Activated B cell treated with CpG ODN at 0.5 μM for 24 hours (primary cell): ENCODE data around the gene DSCAM. TPM values are rescaled to one million over a fixed set of nuclear protein-coding genes. Genes with fewer than 3 reads are reported as not detected.

Experiments
- ATAC-seq: fragments of 200-7000 bp; cut with Tn5 transposase; one replicate; pipeline ENCODE4 v1.10.0; 2021; ENCODE audit warnings: low read depth, mild to moderate bottlenecking, moderate library complexity
- CTCF ChIA-PET: fragments of 350-600 bp; sonication (Branson Sonifier 250); formaldehyde crosslinking; loops from one replicate; lab custom pipeline; 2021; ENCODE audit warnings: antibody characterized with exemption; lab: Charles Lee
- POLR2A ChIA-PET: fragments of 350-600 bp; sonication (Branson Sonifier 250); formaldehyde crosslinking; loops from one replicate; lab custom pipeline; 2021; ENCODE audit warnings: antibody characterized with exemption; lab: Charles Lee
- DNase-seq: peaks from one replicate; pipeline ENCODE4 v3.0.0; 2022
- H3K27ac Mint-ChIP-seq: one replicate; pipeline ENCODE4 v1.8.0; 2020; ENCODE audit warnings: mixed read lengths
- H3K27me3 Mint-ChIP-seq: one replicate; pipeline ENCODE4 v1.8.0; 2021; ENCODE audit warnings: mixed read lengths
- H3K36me3 Mint-ChIP-seq: one replicate; pipeline ENCODE4 v1.8.0; 2021; ENCODE audit warnings: low read depth, mixed read lengths
- H3K4me1 Mint-ChIP-seq: one replicate; pipeline ENCODE4 v1.8.0; 2021; ENCODE audit warnings: mixed read lengths
- H3K4me3 Mint-ChIP-seq: one replicate; pipeline ENCODE4 v1.8.0; 2020; ENCODE audit warnings: mild to moderate bottlenecking, mixed read lengths
- H3K9me3 Mint-ChIP-seq: one replicate; pipeline ENCODE4 v1.8.0; 2020; ENCODE audit warnings: mixed read lengths
- intact Hi-C: fragments of 100-400 bp; cut with micrococcal nuclease; formaldehyde crosslinking; loops from one replicate; pipeline ENCODE4 v1.15.1; 2024
- total RNA-seq: library from RNA; stranded (reverse); gene quantifications from 2 replicates; pipeline ENCODE4 v1.2.3, GENCODE V29; 2022
- TF ChIP-seq, protein P1 (sequence below): fragments of 200-600 bp; IDR thresholded peaks from one replicate; pipeline ENCODE4 v1.8.0; 2022; ENCODE audit warnings: antibody characterized with exemption, mild to moderate bottlenecking

DSCAM gene
- total RNA-seq, 1 donor from 2014 or later: not detected

DNA sequence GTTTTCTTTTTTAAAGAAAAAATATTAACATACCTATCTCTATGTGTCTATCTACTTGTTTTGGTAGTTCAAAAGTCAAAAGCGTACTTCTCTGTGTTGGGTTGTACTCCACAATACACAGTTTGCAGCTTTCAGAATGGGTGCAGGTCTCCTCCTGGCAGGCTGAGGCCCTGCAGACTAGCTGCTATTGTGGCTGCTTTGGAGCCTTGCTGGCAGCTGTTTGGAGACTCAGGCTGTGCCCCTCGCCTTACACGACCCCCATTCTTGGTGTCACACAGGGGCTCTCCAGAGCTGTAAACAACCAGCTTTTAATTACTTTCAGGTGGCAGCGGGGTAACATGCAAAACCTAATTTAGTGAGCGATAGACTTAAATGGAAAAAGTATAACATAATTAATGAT is 160.4 kb downstream of the DSCAM start:
- no peaks in the 10 kb centered on the region for H3K36me3 Mint-ChIP-seq
- no peak for ATAC-seq
- H3K27me3 Mint-ChIP-seq: no peaks in the 10 kb centered on the region
- POLR2A ChIA-PET: no interaction called here
- DNase-seq: no peak
- CTCF ChIA-PET: no interaction called here
- intact Hi-C loops: no loop called here
- H3K27ac Mint-ChIP-seq: no peak overlapping the region
- H3K9me3 Mint-ChIP-seq: peaks cover 10% of the 10 kb centered on the region
- TF ChIP-seq, protein P1, sequence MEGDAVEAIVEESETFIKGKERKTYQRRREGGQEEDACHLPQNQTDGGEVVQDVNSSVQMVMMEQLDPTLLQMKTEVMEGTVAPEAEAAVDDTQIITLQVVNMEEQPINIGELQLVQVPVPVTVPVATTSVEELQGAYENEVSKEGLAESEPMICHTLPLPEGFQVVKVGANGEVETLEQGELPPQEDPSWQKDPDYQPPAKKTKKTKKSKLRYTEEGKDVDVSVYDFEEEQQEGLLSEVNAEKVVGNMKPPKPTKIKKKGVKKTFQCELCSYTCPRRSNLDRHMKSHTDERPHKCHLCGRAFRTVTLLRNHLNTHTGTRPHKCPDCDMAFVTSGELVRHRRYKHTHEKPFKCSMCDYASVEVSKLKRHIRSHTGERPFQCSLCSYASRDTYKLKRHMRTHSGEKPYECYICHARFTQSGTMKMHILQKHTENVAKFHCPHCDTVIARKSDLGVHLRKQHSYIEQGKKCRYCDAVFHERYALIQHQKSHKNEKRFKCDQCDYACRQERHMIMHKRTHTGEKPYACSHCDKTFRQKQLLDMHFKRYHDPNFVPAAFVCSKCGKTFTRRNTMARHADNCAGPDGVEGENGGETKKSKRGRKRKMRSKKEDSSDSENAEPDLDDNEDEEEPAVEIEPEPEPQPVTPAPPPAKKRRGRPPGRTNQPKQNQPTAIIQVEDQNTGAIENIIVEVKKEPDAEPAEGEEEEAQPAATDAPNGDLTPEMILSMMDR: no peak
- H3K4me1 Mint-ChIP-seq: no peaks in the 10 kb centered on the region
- no peak overlapping the region for H3K4me3 Mint-ChIP-seq

DNA sequence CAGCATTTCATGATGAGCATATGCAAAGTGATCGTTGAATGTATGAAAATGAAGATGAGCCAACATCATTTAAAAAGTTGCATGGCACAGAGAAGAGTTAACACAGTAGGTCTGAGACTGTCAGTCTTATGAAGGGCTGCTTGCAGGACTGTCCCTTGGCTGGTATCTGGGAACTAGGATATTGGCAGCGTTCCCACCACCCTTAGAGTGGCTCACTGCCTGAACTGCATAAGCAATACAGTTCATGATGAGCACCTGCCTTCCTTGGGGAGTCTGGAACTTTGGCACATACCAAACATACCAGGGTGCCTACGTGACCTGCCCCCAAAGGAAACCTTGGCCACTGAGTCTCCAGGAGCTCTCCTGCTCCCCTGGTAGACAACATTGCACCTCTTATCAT is 161.8 kb downstream of the DSCAM start:
- DNase-seq (no peak), ATAC-seq (no peak)
- H3K9me3 Mint-ChIP-seq: peaks cover 10% of the 10 kb centered on the region
- H3K27ac Mint-ChIP-seq: no peak overlapping the region
- no peaks in the 10 kb centered on the region for H3K36me3 Mint-ChIP-seq
- H3K4me3 Mint-ChIP-seq: no peak overlapping the region
- TF ChIP-seq, protein P1: no peak
- no peaks in the 10 kb centered on the region for H3K27me3 Mint-ChIP-seq
- ChIA-PET CTCF (no interaction called here), POLR2A (no interaction called here)
- H3K4me1 Mint-ChIP-seq: no peaks in the 10 kb centered on the region
- intact Hi-C loops: no loop called here

DNA sequence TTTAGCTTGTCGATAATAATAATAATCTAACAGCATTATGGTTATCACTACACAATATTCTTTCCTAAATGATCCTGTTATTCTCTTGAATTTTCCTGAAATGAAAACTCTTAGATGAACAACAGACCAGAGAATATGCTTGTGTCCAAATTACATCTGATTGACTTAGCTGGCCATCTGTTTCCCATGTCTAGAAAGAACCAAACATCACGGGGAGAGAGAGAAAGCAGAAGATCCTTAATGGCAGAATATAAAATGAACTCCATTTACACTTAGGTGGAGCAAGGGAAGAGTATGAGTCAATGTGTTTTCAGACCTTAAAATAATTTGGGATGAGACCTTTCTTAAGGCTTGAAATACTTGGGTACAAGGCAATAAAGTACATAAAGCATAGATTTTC is 162.2 kb downstream of the DSCAM start:
- intact Hi-C loops: no loop called here
- Mint-ChIP-seq H3K4me3 (no peak overlapping the region), H3K27ac (no peak overlapping the region), H3K27me3 (no peaks in the 10 kb centered on the region), H3K36me3 (no peaks in the 10 kb centered on the region), H3K4me1 (no peaks in the 10 kb centered on the region), H3K9me3 (peaks cover 10% of the 10 kb centered on the region)
- ATAC-seq (no peak), DNase-seq (no peak)
- TF ChIP-seq, protein P1: no peak
- ChIA-PET POLR2A (no interaction called here), CTCF (no interaction called here)

DNA sequence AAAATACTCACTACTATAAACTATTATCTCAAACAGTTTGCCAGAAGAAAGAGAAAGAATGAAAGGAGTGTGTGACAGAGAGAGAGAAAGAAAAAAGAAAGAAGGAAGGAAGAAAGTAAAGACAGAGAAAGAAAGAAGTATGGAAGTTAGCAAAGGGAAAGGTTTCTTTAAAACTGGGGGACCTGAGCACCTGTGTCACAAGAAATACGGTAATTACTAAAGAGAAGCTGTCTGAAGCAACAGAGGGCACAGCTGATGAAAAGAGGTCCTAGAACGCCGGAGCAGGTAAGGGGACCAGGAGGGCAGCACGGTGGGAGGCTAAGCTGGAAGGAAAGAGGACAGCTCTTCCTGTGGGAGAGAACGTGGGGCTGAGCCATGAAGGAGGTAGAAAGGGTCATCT is 163.6 kb downstream of the DSCAM start:
- CTCF ChIA-PET: no interaction called here
- DNase-seq (no peak), ATAC-seq (no peak)
- Mint-ChIP-seq H3K4me3 (no peak overlapping the region), H3K27ac (no peak overlapping the region), H3K9me3 (peaks cover 10% of the 10 kb centered on the region), H3K27me3 (no peaks in the 10 kb centered on the region), H3K4me1 (no peaks in the 10 kb centered on the region), H3K36me3 (no peaks in the 10 kb centered on the region)
- TF ChIP-seq, protein P1: no peak
- intact Hi-C loops: no loop called here
- POLR2A ChIA-PET: no interaction called here

DNA sequence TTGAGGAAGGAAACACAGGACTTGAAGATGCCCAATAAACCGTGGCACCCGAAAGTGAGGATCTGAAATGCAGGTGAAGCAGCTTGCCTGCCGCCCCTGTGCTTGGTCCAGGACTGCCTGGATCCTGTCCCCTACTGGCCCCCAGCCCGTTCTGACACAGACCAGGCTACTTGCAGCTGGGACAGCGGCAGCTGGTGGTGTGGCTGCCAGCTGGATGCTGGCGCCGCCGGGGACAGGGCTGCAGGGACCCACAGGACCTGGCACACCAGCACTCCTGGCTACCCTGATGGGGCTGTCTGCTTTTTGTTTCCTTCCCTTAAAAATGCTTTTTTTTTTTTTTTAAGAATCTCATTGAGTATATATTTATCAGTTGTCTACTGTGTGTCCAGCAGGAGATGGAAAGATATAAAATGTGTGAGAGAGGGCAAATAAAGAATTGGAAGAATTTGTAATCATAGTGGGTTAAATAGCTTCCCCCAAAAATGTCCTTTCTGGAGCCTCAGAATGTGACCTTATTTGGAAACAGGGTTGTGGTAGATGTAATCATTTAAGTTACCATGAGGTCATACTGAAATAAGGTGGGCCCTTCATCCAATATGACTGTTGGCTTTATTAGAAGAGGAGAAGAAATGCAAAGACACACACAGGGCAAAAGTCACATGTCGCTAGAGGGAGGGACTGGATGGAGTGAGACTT is 165.6 kb downstream of the DSCAM start:
- CTCF ChIA-PET: no interaction called here

More for the DNA sequence above, 165.6 kb downstream of the DSCAM start:
- no peaks in the 10 kb centered on the region for H3K27me3 Mint-ChIP-seq
- H3K4me3 Mint-ChIP-seq: no peak overlapping the region
- peaks cover 10% of the 10 kb centered on the region for H3K9me3 Mint-ChIP-seq
- TF ChIP-seq, protein P1: no peak
- H3K4me1 Mint-ChIP-seq: no peaks in the 10 kb centered on the region
- H3K27ac Mint-ChIP-seq: no peak overlapping the region
- ATAC-seq (no peak), DNase-seq (no peak)
- H3K36me3 Mint-ChIP-seq: no peaks in the 10 kb centered on the region
- intact Hi-C loops: no loop called here
- POLR2A ChIA-PET: no interaction called here
